ENCODE measurements around the gene OR52M1.

The OR52M1 gene

DNA sequence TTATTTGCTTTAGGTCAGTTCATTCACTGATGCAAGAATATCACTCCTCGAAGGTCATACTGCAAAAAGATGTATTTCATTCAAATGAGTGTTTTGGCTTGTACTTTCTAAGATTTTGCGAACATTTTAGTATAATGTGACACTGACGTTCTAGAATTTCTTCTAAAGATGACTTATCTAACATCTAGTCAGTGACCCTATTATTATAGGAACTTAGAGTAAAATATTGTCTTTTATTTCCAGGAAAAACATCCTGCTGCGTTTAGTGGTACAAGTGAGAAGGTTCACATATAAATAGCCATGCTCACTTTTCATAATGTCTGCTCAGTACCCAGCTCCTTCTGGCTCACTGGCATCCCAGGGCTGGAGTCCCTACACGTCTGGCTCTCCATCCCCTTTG lies at the start of gene OR52M1:
Gene OR52M1 (plus strand): TSS at position 301 of the 400 bp plus-strand sequence. CDS start 0 bp downstream, at position 301.
- TF ChIP-seq, protein P1, sequence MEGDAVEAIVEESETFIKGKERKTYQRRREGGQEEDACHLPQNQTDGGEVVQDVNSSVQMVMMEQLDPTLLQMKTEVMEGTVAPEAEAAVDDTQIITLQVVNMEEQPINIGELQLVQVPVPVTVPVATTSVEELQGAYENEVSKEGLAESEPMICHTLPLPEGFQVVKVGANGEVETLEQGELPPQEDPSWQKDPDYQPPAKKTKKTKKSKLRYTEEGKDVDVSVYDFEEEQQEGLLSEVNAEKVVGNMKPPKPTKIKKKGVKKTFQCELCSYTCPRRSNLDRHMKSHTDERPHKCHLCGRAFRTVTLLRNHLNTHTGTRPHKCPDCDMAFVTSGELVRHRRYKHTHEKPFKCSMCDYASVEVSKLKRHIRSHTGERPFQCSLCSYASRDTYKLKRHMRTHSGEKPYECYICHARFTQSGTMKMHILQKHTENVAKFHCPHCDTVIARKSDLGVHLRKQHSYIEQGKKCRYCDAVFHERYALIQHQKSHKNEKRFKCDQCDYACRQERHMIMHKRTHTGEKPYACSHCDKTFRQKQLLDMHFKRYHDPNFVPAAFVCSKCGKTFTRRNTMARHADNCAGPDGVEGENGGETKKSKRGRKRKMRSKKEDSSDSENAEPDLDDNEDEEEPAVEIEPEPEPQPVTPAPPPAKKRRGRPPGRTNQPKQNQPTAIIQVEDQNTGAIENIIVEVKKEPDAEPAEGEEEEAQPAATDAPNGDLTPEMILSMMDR (IDR thresholded peaks at IDR 0.05; ENCODE audit: low read depth, low read length), result no peak
- no peak within 1 kb of the TSS for H3K4me3 ChIP-seq (replicated peaks in 1 of 2; ENCODE audit: low read depth in 2 of 2, low read length in 2 of 2)
- no peak for DNase-seq (ENCODE audit: low read depth in 2 of 2)

DNA sequence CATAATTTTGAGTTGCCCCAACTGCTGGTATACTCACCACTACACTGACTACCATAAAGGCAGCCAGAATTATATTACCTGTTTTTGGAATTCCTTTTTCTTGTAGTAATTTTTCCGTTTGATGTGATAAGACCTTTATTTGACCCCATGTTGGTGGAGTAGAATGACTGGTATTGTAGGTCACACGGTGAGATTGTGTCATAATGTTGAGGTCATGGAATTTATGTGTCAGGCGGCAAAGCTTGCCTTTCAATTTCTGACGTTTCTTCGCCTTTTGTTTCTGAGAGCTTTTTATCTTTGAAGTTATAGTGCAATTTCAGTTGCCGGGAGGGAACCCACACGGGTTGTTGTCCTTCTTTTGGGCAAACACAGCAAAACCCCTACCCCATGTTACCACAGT lies 49.5 kb upstream of the OR52M1 start:
- TF ChIP-seq, protein P1 (IDR thresholded peaks at IDR 0.05; ENCODE audit: low read depth, low read length), result no peak
- H3K4me3 ChIP-seq (replicated peaks in 1 of 2; ENCODE audit: low read depth in 2 of 2, low read length in 2 of 2), result no peak overlapping the region
- peak; percentile 4 to 35 for DNase-seq (ENCODE audit: low read depth in 2 of 2)

- H3K4me3 ChIP-seq (replicated peaks in 1 of 2; ENCODE audit: low read depth in 2 of 2, low read length in 2 of 2), result no peak overlapping the region
- no peak for DNase-seq (ENCODE audit: low read depth in 2 of 2)
- TF ChIP-seq, protein P1 (IDR thresholded peaks at IDR 0.05; ENCODE audit: low read depth, low read length), result no peak
Observed at GRCh38 chr11:4495986-4496385, 49.0 kb upstream of the OR52M1 start.

DNA sequence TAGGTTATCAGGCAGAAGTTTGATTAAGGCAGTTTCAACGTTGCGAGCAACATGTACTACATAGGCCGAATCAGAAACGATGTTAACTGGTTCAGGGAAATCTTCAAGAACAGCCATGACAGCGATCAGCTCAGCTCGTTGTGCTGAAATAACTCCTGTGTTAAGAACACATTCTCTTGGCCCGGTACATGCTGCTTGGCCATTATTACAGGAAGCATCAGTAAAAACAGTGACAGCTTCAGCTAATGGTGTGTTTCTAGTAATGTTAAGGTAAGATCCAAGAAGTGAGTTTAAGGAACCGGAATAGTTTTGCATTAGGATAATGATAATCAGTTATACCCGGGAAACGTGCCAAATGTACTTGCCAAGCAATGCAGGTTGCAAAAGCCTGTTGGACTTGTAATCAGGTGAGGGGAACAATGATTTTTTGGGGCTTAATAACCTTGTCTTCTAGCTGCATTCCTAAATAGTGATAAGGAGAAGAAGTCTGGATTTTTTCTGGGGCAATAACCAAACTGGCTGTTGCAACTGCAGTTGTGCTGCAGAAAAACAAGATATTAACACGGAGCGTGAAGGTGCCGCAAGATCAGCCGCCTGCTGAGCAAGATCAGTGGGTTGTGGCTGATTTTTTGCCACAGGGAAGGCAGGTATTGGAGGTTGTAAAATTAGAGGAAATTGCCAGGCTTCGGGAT lies 48.3 kb upstream of the OR52M1 start:
- DNase-seq (ENCODE audit: low read depth in 2 of 2), result peak; percentile 3 to 5
- TF ChIP-seq, protein P1 (IDR thresholded peaks at IDR 0.05; ENCODE audit: low read depth, low read length), result no peak
- H3K4me3 ChIP-seq (replicated peaks in 1 of 2; ENCODE audit: low read depth in 2 of 2, low read length in 2 of 2), result no peak overlapping the region

GRCh38 chr11:4508886-4509285 lies 36.1 kb upstream of the OR52M1 start:
- no peak overlapping the region for H3K4me3 ChIP-seq (replicated peaks in 1 of 2; ENCODE audit: low read depth in 2 of 2, low read length in 2 of 2)
- TF ChIP-seq, protein P1 (IDR thresholded peaks at IDR 0.05; ENCODE audit: low read depth, low read length), result no peak
- DNase-seq (ENCODE audit: low read depth in 2 of 2), result no peak

GRCh38 chr11:4511282-4512245 lies 33.4 kb upstream of the OR52M1 start:
- no peak for DNase-seq (ENCODE audit: low read depth in 2 of 2)
- TF ChIP-seq, protein P1 (IDR thresholded peaks at IDR 0.05; ENCODE audit: low read depth, low read length), result no peak
- H3K4me3 ChIP-seq (replicated peaks in 1 of 2; ENCODE audit: low read depth in 2 of 2, low read length in 2 of 2), result no peak overlapping the region
